Mesenchymal stem cell (in vitro differentiated cells and primary cell): ENCODE results near the gene ALPK3.

Experiments used
- DNase-seq: peaks from one replicate; pipeline ENCODE4 v3.0.0-alpha.2; 2013
- H2AFZ ChIP-seq: one replicate; pipeline ENCODE4 v1.6.1; 2013; ENCODE audit warnings: low read depth, mild to moderate bottlenecking, control low read depth, inconsistent platforms, low read length, moderate library complexity
- H2AK5ac ChIP-seq: 2 replicates; pipeline ENCODE4 v1.6.1; 2013; ENCODE audit warnings: low read length, moderate library complexity, mild to moderate bottlenecking, inconsistent platforms; ENCODE audit not compliant: severe bottlenecking
- H2BK120ac ChIP-seq: one replicate; pipeline ENCODE4 v1.6.1; 2013; ENCODE audit warnings: low read depth, mild to moderate bottlenecking, inconsistent platforms, low read length, moderate library complexity
- H2BK12ac ChIP-seq, 2 experiments: one replicate each; pipeline ENCODE4 v1.6.1; 2013; ENCODE audit warnings: inconsistent platforms in 2 of 2, low read length in 2 of 2, mild to moderate bottlenecking in 2 of 2, moderate library complexity in 2 of 2, control low read depth in 1 of 2
- H2BK15ac ChIP-seq: one replicate; pipeline ENCODE4 v1.6.1; 2013; ENCODE audit warnings: mild to moderate bottlenecking, low read depth, inconsistent platforms; ENCODE audit not compliant: poor library complexity, severe bottlenecking
- H2BK5ac ChIP-seq: 2 replicates; pipeline ENCODE4 v1.6.1; 2013; ENCODE audit warnings: low read depth, mild to moderate bottlenecking, low read length, control low read depth, inconsistent platforms; ENCODE audit not compliant: poor library complexity, severe bottlenecking
- H3K14ac ChIP-seq, 2 experiments: one replicate each; pipeline ENCODE4 v1.6.1; 2013; ENCODE audit warnings: inconsistent platforms in 2 of 2, low read length in 2 of 2, control low read depth in 1 of 2, mild to moderate bottlenecking in 1 of 2, moderate library complexity in 1 of 2
- H3K18ac ChIP-seq, 2 experiments: one replicate each; pipeline ENCODE4 v1.6.1; 2013; ENCODE audit warnings: inconsistent platforms in 2 of 2, low read length in 2 of 2, control low read depth in 1 of 2, low read depth in 1 of 2, mild to moderate bottlenecking in 1 of 2
- H3K23ac ChIP-seq, 2 experiments: one replicate each; pipeline ENCODE4 v1.6.1; 2013; ENCODE audit warnings: inconsistent platforms in 2 of 2, low read length in 2 of 2, mild to moderate bottlenecking in 2 of 2, moderate library complexity in 2 of 2, control low read depth in 1 of 2
- H3K27ac ChIP-seq: 2 replicates; pipeline ENCODE4 v1.5.1; 2013; ENCODE audit warnings: mild to moderate bottlenecking, moderate library complexity, low read length, control low read depth, inconsistent platforms; ENCODE audit not compliant: poor library complexity, severe bottlenecking
- H3K27me3 ChIP-seq, 2 experiments: 2 replicates each; pipeline versions ENCODE4 v1.6.1 to v1.7.0; 2013; ENCODE audit warnings: low read length in 2 of 2, mild to moderate bottlenecking in 2 of 2, moderate library complexity in 2 of 2, control low read depth in 1 of 2, inconsistent platforms in 1 of 2; ENCODE audit not compliant: control insufficient read depth in 1 of 2, insufficient read depth in 1 of 2
- H3K36me3 ChIP-seq, 2 experiments: 2 replicates each; pipeline versions ENCODE4 v1.6.1 to v1.7.0; 2013; ENCODE audit warnings: low read length in 2 of 2, control low read depth in 1 of 2, inconsistent platforms in 1 of 2, low read depth in 1 of 2, mild to moderate bottlenecking in 1 of 2; ENCODE audit not compliant: insufficient read depth in 2 of 2, control insufficient read depth in 1 of 2
- H3K4ac ChIP-seq, 2 experiments: one replicate each; pipeline ENCODE4 v1.6.1; 2013; ENCODE audit warnings: inconsistent platforms in 2 of 2, low read length in 2 of 2, mild to moderate bottlenecking in 2 of 2, moderate library complexity in 2 of 2, control low read depth in 1 of 2, low read depth in 1 of 2
- H3K4me1 ChIP-seq: 2 replicates; pipeline ENCODE4 v1.6.1; 2013; ENCODE audit warnings: low read depth, low read length, control low read depth; ENCODE audit not compliant: control insufficient read depth, insufficient read depth
- H3K4me2 ChIP-seq: 2 replicates; pipeline ENCODE4 v1.6.1; 2013; ENCODE audit warnings: low read length, mild to moderate bottlenecking, inconsistent platforms; ENCODE audit not compliant: poor library complexity, severe bottlenecking
- H3K4me3 ChIP-seq, 2 experiments: 2 replicates each; pipeline versions ENCODE4 v1.5.1 to v1.7.0; 2013; ENCODE audit warnings: low read length in 2 of 2, mild to moderate bottlenecking in 2 of 2, control low read depth in 1 of 2, low read depth in 1 of 2; ENCODE audit not compliant: insufficient read depth in 1 of 2
- H3K79me1 ChIP-seq: replicated peaks from 2 replicates; pipeline ENCODE4 v1.6.1; 2013; ENCODE audit warnings: mild to moderate bottlenecking, control low read depth, low read length, inconsistent platforms; ENCODE audit not compliant: poor library complexity, severe bottlenecking
- H3K9ac ChIP-seq: 2 replicates; pipeline ENCODE4 v1.7.0; 2013; ENCODE audit warnings: mild to moderate bottlenecking, low read length, moderate library complexity
- H3K9me3 ChIP-seq: 2 replicates; pipeline ENCODE4 v1.7.0; 2013; ENCODE audit warnings: mild to moderate bottlenecking, low read length; ENCODE audit not compliant: control insufficient read depth
- H4K8ac ChIP-seq: one replicate; pipeline ENCODE4 v1.6.1; 2013; ENCODE audit warnings: inconsistent platforms, mild to moderate bottlenecking, low read length, moderate library complexity
- H4K91ac ChIP-seq: one replicate; pipeline ENCODE4 v1.6.1; 2013; ENCODE audit warnings: mild to moderate bottlenecking, low read length, inconsistent platforms
- WGBS: methylation state at CpG from one replicate; pipeline ENCODE4 v1.1.7; 2013; ENCODE audit warnings: mixed read lengths; 5-methylcytosine and 5-hydroxymethylcytosine counted together

The ALPK3 gene

DNA sequence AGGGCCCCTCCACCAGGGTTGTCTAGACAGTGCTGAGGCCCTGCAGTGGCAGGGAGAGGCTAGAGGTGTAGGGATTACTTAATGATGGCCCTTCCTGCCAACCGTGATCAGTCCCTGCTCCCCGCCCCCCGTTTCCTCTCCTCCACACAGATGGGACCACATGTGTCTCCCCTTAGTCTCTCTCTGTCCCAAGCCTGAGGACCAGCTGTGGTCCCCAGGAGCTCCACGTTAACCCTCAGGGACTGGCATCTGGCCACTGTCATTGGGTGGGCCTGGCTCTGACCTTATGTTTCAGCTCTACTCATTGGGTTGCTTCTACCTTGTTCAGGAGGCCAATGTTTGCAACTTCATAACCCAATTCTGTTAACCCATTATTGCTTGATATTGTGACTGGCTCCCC lies 6.0 kb upstream of the ALPK3 start:
- Histone ChIP-seq H2BK12ac (no peak overlapping the region), H2BK15ac (no peak overlapping the region), H2BK5ac (no peak overlapping the region), H3K36me3 (peaks cover 4 to 7% of the 10 kb centered on the region in 2 experiments), H3K4me1 (peaks cover 4% of the 10 kb centered on the region), H2AFZ (no peak overlapping the region), H4K91ac (no peak overlapping the region), H3K9me3 (no peaks in the 10 kb centered on the region), H3K79me1 (no peaks in the 10 kb centered on the region), H3K4ac (no peak overlapping the region), H2BK120ac (no peak overlapping the region), H3K23ac (no peak overlapping the region), H3K27me3 (no peaks in the 10 kb centered on the region), H3K4me3 (no peak overlapping the region), H3K4me2 (no peak overlapping the region), H3K9ac (no peak overlapping the region), H2AK5ac (no peak overlapping the region), H3K14ac (no peak overlapping the region), H4K8ac (no peak overlapping the region), H3K18ac (no peak overlapping the region), H3K27ac (no peak overlapping the region)
- DNase-seq, result no peak
- WGBS, result 91% methylated on average over 4 of the region's 4 CpGs

DNA sequence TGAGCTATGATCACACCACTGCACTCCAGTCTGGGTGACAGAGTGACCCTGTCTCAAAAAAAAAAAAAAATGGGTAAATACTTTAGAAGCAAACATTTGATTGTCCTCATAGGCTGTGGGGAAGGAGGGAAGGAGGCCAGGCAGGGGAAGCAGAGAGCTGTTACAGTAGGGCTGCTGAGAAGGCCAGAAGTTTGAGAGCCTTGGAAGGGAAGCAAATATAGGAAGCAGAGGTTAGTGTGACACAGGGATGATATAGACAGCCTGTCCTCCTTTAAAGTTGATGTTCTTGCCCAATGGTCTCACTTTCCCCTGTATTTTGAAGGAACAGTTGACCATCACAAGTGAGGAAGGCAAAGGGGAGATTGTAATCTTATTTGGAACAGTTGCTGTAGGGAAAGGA lies 5.3 kb upstream of the ALPK3 start:
- H3K79me1 ChIP-seq, result no peaks in the 10 kb centered on the region
- H2BK5ac ChIP-seq, result no peak overlapping the region
- H3K9me3 ChIP-seq, result no peaks in the 10 kb centered on the region
- H2BK120ac ChIP-seq, result no peak overlapping the region
- no peak overlapping the region for H3K23ac ChIP-seq
- no peak overlapping the region for H3K18ac ChIP-seq
- no peak overlapping the region for H2AK5ac ChIP-seq
- no peak overlapping the region for H3K4me2 ChIP-seq
- H3K4me3 ChIP-seq, result no peak overlapping the region
- H4K8ac ChIP-seq, result no peak overlapping the region
- H3K9ac ChIP-seq, result no peak overlapping the region
- no peak overlapping the region for H2BK12ac ChIP-seq
- H3K14ac ChIP-seq, result no peak overlapping the region
- peaks cover 0 to 4% of the 10 kb centered on the region in 2 experiments for H3K27me3 ChIP-seq
- H3K4me1 ChIP-seq, result peaks cover 4% of the 10 kb centered on the region
- H4K91ac ChIP-seq, result no peak overlapping the region
- no peak overlapping the region for H2AFZ ChIP-seq
- no peak overlapping the region for H2BK15ac ChIP-seq
- peaks cover 2 to 4% of the 10 kb centered on the region in 2 experiments for H3K36me3 ChIP-seq
- no peak for DNase-seq
- no peak overlapping the region for H3K27ac ChIP-seq
- no peak overlapping the region for H3K4ac ChIP-seq

DNA sequence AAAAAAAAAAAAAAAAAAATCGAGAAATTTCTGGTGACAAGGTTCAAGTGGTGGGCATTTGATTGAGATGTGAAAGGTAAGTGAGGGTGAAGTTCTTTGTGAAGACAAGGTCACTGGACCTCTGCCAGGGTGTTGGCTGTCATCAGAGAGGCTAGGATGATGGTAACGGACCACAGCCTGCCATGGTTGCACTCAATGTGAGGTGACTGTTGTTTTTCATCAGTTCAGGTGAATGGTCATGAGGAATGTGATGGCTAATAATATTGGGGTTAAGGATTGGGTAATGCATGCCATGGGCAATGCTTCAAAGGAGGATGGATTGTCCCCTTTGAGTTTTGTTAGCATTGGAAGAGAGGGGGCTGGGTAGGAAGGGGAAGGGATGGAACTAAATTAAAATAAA lies 4.3 kb upstream of the ALPK3 start:
- Histone ChIP-seq H3K4me3 (no peak overlapping the region), H3K9ac (no peak overlapping the region), H3K18ac (no peak overlapping the region), H2BK15ac (no peak overlapping the region), H3K27ac (no peak overlapping the region), H3K79me1 (no peaks in the 10 kb centered on the region), H3K27me3 (peaks cover 0 to 5% of the 10 kb centered on the region in 2 experiments), H3K4me1 (peaks cover 12% of the 10 kb centered on the region), H2BK120ac (no peak overlapping the region), H2BK12ac (no peak overlapping the region), H3K4me2 (no peak overlapping the region), H4K91ac (no peak overlapping the region), H4K8ac (no peak overlapping the region), H3K14ac (no peak overlapping the region), H3K4ac (no peak overlapping the region), H2BK5ac (no peak overlapping the region), H3K36me3 (peaks cover 2 to 4% of the 10 kb centered on the region in 2 experiments), H3K9me3 (no peaks in the 10 kb centered on the region), H3K23ac (no peak overlapping the region), H2AFZ (no peak overlapping the region), H2AK5ac (no peak overlapping the region)
- DNase-seq, result no peak
- 94% methylated on average over 2 of the region's 2 CpGs for WGBS

DNA sequence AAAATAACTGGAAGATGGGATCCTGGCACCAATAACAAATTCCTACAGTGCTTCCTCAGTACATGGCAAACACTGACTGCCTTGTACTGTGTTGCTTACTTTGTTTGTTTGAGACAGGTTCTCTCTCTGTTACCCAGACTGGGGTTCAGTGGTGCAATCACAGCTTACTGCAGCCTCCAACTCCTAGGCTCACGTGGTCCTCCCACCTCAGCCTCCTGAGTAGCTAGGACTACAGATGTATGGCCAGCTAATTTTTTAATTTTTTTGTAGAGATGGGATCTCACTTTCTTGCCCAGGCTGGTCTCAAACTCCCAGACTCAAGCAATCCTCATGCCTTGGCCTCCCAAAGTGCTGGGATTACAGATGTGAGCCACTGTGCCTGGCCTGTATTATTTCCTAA lies 3.7 kb upstream of the ALPK3 start:
- Histone ChIP-seq H2BK120ac (no peak overlapping the region), H3K27me3 (peaks cover 0 to 5% of the 10 kb centered on the region in 2 experiments), H2BK5ac (no peak overlapping the region), H2BK12ac (no peak overlapping the region), H3K36me3 (peaks cover 2 to 4% of the 10 kb centered on the region in 2 experiments), H3K4me2 (no peak overlapping the region), H3K27ac (no peak overlapping the region), H3K18ac (no peak overlapping the region), H3K79me1 (no peaks in the 10 kb centered on the region), H3K4me3 (no peak overlapping the region), H4K8ac (no peak overlapping the region), H3K9ac (no peak overlapping the region), H2AFZ (no peak overlapping the region), H3K14ac (no peak overlapping the region), H3K4me1 (peaks cover 16% of the 10 kb centered on the region), H2BK15ac (no peak overlapping the region), H4K91ac (no peak overlapping the region), H2AK5ac (no peak overlapping the region), H3K4ac (no peak overlapping the region), H3K9me3 (no peaks in the 10 kb centered on the region), H3K23ac (no peak overlapping the region)
- WGBS, result no CpG with 5 or more reads among the region's 1 CpG
- no peak for DNase-seq
